Gastroesophageal sphincter (tissue), 3 donors: Measurements from ENCODE around the gene LRRC42.

Experiments used
- CTCF ChIP-seq, 4 experiments: fragments of 200-600 bp in 2 of 4; fragments of 450-650 bp in 2 of 4; sonication (generic) in 1 of 4; IDR thresholded peaks; one replicate each; pipeline ENCODE4 v1.5.1; 2017 to 2019; ENCODE audit warnings: antibody characterized with exemption in 4 of 4, mild to moderate bottlenecking in 2 of 4, moderate library complexity in 2 of 4
- POLR2A ChIP-seq, 2 donors: fragments of 450-650 bp; IDR thresholded peaks; one replicate each; pipeline ENCODE4 v1.6.1; 2017; ENCODE audit warnings: antibody characterized with exemption in 2 of 2, mild to moderate bottlenecking in 2 of 2, moderate library complexity in 1 of 2
- POLR2AphosphoS5 ChIP-seq: sonication (generic); formaldehyde crosslinking; IDR thresholded peaks from one replicate; pipeline ENCODE4 v1.6.1; 2017; ENCODE audit warnings: antibody characterized with exemption

- TF ChIP-seq CTCF (IDR thresholded peaks at IDR 0.05) = no peak
- no peak for TF ChIP-seq POLR2A (IDR thresholded peaks at IDR 0.05)
- no peak for TF ChIP-seq POLR2AphosphoS5
Observed at GRCh38 chr1:53971718-53972117, 25.6 kb downstream of the LRRC42 start.
